Breast epithelium (tissue), 4 donors: ENCODE results near the gene FAM50A. TPM values are rescaled to one million over a fixed set of nuclear protein-coding genes. Genes with fewer than 3 reads are reported as not detected.

Experiments
- DNase-seq, 2 donors: peaks; one replicate each; pipeline ENCODE4 v3.0.0-alpha.2; 2019; ENCODE audit warnings: low spot score in 2 of 2
- H3K27ac ChIP-seq, 2 donors: fragments of 200-600 bp; sonication (generic) in 1 of 2; one replicate each; pipeline ENCODE4 v1.5.1; 2016 to 2019; ENCODE audit warnings: mild to moderate bottlenecking in 1 of 2
- H3K27me3 ChIP-seq, 2 donors: fragments of 200-600 bp; sonication (generic) in 1 of 2; one replicate each; pipeline versions ENCODE4 v1.5.1 to v1.6.0; 2017 to 2019; ENCODE audit warnings: control low read depth in 1 of 2, mild to moderate bottlenecking in 1 of 2
- H3K36me3 ChIP-seq: fragments of 200-600 bp; one replicate; pipeline ENCODE4 v1.5.1; 2019
- H3K4me1 ChIP-seq, 2 donors: fragments of 200-600 bp; sonication (generic); one replicate each; pipeline ENCODE4 v1.5.1; 2016 to 2019; ENCODE audit warnings: control low read depth in 1 of 2
- H3K4me3 ChIP-seq, 3 donors: fragments of 200-600 bp; sonication (generic); 1 replicate in 2 of 3; 2 replicates in 1 of 3; pipeline ENCODE4 v1.5.1; 2016 to 2019; ENCODE audit warnings: mild to moderate bottlenecking in 3 of 3, moderate library complexity in 2 of 3
- H3K9me3 ChIP-seq, 2 donors: fragments of 200-600 bp; sonication (generic) in 1 of 2; one replicate each; pipeline ENCODE4 v1.5.1; 2016 to 2019; ENCODE audit warnings: control low read depth in 1 of 2
- POLR2A ChIP-seq: fragments of 450-650 bp; IDR thresholded peaks from one replicate; pipeline ENCODE4 v1.6.1; 2016; ENCODE audit warnings: antibody characterized with exemption, mild to moderate bottlenecking, moderate library complexity
- POLR2AphosphoS5 ChIP-seq, 3 donors: sonication (generic); formaldehyde crosslinking; IDR thresholded peaks; one replicate each; pipeline ENCODE4 v1.6.1; 2017; ENCODE audit warnings: antibody characterized with exemption in 3 of 3
- intact Hi-C: fragments of 100-400 bp; cut with DNase I; formaldehyde crosslinking; loops from one replicate; pipeline ENCODE4 v1.15.1; 2023; ENCODE audit warnings: low total_unique reads
- total RNA-seq, 3 donors: library from RNA; depleted of rRNA; stranded (reverse); fragments of >200 nt; gene quantifications; one replicate each; pipeline ENCODE4 v1.1.0, GENCODE V29; 2016
- TF ChIP-seq, protein P1 (sequence below), 3 donors: fragments of 450-650 bp; IDR thresholded peaks; one replicate each; pipeline ENCODE4 v1.5.1; 2016 to 2017; ENCODE audit warnings: antibody characterized with exemption in 3 of 3, mild to moderate bottlenecking in 3 of 3, moderate library complexity in 3 of 3

Gene FAM50A
- total RNA-seq, 3 donors from 2014 or later: 30.7 to 94.4 (median 64.2) TPM

DNA sequence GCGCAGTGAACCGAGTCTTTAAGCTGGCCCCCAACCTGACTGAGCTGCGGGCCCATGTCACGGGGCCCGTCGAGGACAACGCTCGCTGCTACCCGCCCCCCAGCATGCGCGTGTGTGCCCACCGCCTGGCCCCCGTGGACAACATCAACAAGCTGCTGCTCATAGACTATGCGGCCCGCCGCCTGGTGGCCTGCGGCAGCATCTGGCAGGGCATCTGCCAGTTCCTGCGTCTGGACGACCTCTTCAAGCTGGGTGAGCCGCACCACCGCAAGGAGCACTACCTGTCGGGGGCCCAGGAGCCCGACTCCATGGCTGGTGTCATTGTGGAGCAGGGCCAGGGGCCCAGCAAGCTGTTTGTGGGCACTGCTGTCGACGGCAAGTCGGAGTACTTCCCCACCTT, 16.4 kb downstream of the FAM50A start:
- Histone ChIP-seq H3K4me1 (no peaks in the 10 kb centered on the region), H3K27ac (no peak overlapping the region), H3K9me3 (peaks cover 0 to 3% of the 10 kb centered on the region in 2 donors), H3K27me3 (peaks cover 0 to 13% of the 10 kb centered on the region in 2 donors), H3K36me3 (no peaks in the 10 kb centered on the region), H3K4me3 (no peak overlapping the region)
- intact Hi-C loops: no loop called here
- TF ChIP-seq POLR2A (no peak), POLR2AphosphoS5 (IDR thresholded peaks at IDR 0.05) (no peak)
- TF ChIP-seq, protein P1, sequence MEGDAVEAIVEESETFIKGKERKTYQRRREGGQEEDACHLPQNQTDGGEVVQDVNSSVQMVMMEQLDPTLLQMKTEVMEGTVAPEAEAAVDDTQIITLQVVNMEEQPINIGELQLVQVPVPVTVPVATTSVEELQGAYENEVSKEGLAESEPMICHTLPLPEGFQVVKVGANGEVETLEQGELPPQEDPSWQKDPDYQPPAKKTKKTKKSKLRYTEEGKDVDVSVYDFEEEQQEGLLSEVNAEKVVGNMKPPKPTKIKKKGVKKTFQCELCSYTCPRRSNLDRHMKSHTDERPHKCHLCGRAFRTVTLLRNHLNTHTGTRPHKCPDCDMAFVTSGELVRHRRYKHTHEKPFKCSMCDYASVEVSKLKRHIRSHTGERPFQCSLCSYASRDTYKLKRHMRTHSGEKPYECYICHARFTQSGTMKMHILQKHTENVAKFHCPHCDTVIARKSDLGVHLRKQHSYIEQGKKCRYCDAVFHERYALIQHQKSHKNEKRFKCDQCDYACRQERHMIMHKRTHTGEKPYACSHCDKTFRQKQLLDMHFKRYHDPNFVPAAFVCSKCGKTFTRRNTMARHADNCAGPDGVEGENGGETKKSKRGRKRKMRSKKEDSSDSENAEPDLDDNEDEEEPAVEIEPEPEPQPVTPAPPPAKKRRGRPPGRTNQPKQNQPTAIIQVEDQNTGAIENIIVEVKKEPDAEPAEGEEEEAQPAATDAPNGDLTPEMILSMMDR (IDR thresholded peaks at IDR 0.05): no peak
- DNase-seq: no peak

DNA sequence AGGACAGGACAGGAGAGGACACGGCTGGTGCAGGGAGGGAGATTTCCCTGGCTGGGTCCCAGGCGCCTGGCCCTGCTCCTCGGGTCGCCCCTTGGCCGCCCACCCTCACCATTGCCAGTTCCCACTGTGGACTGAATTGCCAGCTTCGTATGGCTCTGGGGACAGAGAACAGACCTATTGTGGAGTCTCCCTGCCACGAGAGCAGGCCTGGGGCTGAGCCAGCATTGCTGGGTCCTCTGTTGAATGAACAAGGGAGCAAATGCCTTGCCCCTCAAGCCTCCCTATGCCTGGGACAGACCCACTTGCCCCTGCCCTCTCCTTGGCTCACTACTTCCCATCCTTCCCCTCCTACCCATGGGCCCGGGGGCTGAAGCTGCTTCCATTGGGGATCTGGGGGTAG, 18.5 kb downstream of the FAM50A start:
- peaks cover 0 to 3% of the 10 kb centered on the region in 2 donors for H3K9me3 ChIP-seq
- no peaks in the 10 kb centered on the region for H3K36me3 ChIP-seq
- no peaks in the 10 kb centered on the region for H3K4me1 ChIP-seq
- intact Hi-C loops: no loop called here
- TF ChIP-seq, protein P1 (IDR thresholded peaks at IDR 0.05): no peak
- TF ChIP-seq POLR2AphosphoS5 (IDR thresholded peaks at IDR 0.05) (no peak), POLR2A (no peak)
- no peak overlapping the region for H3K27ac ChIP-seq
- peaks cover 0 to 29% of the 10 kb centered on the region in 2 donors for H3K27me3 ChIP-seq
- H3K4me3 ChIP-seq: no peak overlapping the region
- no peak for DNase-seq

DNA sequence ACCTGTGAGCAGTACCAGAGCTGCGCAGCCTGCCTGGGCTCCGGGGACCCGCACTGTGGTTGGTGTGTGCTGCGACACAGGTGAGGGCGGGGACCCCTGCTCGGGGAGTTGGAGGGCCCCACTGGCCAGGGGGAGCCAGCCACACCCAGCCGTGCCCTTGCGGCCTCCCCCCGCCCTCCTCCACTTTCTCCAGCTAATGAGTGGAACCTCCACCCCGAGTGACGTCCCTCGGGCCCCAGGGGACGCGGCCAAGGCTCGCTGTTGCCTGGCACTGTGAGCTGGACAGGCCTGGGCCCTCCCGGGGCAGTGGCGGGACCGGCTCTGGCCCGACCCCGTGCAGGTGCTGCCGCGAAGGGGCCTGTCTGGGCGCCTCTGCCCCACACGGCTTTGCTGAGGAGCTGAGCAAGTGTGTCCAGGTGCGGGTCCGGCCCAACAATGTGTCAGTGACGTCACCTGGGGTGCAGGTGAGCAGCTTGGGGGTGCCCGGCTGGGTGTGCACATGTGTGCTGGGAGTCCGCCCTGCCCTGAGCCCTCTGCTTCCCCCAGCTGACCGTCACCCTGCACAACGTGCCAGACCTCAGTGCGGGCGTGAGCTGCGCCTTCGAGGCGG, 19.8 kb downstream of the FAM50A start:
- no peak for DNase-seq
- TF ChIP-seq, protein P1 (IDR thresholded peaks at IDR 0.05): no peak
- TF ChIP-seq POLR2A (no peak), POLR2AphosphoS5 (IDR thresholded peaks at IDR 0.05) (no peak)
- H3K27me3 ChIP-seq: peaks cover 0 to 29% of the 10 kb centered on the region in 2 donors
- H3K9me3 ChIP-seq: peaks cover 0 to 3% of the 10 kb centered on the region in 2 donors
- no peak overlapping the region for H3K4me3 ChIP-seq
- intact Hi-C loops: no loop called here
- H3K27ac ChIP-seq: no peak overlapping the region
- no peaks in the 10 kb centered on the region for H3K4me1 ChIP-seq
- H3K36me3 ChIP-seq: no peaks in the 10 kb centered on the region

DNA sequence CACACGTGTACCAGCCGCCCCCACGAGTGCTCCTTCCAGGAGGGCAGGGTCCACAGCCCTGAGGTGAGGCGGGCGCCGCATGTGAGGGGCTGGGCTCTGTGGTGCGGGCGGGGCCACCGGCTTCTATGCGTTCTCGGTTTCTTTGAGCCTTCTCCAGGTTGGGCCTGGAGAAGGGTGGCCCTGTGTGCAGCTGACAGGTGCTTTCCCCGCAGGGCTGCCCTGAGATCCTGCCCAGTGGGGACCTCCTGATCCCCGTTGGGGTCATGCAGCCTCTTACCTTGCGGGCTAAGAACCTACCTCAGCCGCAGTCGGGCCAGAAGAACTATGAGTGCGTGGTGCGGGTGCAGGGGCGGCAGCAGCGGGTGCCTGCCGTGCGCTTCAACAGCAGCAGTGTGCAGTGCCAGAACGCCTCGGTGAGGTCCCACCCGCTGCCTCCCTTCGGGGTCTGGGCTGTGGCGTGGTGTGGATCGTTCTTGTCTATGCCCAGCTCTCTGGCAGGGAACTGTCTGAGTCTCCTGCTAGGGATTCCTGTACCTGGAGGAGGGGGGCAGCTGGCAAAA, 20.9 kb downstream of the FAM50A start:
- no peak overlapping the region for H3K27ac ChIP-seq

DNA sequence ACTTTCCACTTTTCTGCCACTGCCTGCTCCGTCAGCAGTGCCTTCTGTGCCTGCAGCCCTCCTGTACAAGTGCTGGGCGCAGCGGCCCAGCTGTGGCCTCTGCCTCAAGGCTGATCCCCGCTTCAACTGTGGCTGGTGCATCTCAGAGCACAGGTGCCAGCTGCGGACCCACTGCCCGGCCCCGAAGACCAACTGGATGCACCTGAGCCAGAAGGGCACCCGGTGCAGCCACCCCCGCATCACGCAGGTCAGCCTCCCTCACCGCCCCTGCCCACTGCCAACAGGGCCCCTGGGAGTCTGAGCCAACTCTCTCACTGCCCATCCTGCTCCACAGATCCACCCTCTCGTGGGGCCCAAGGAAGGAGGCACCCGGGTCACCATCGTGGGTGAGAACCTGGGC, 21.7 kb downstream of the FAM50A start:
- Histone ChIP-seq H3K27me3 (peaks cover 0 to 29% of the 10 kb centered on the region in 2 donors), H3K9me3 (peaks cover 0 to 3% of the 10 kb centered on the region in 2 donors), H3K27ac (no peak overlapping the region), H3K36me3 (no peaks in the 10 kb centered on the region), H3K4me3 (no peak overlapping the region), H3K4me1 (no peaks in the 10 kb centered on the region)
- no peak for DNase-seq
- TF ChIP-seq POLR2AphosphoS5 (IDR thresholded peaks at IDR 0.05): no peak
- no peak for TF ChIP-seq POLR2A
- TF ChIP-seq, protein P1 (IDR thresholded peaks at IDR 0.05): no peak
- intact Hi-C loops: no loop called here

More for the DNA sequence above, 20.9 kb downstream of the FAM50A start:
- H3K27me3 ChIP-seq: peaks cover 0 to 29% of the 10 kb centered on the region in 2 donors
- TF ChIP-seq POLR2AphosphoS5 (IDR thresholded peaks at IDR 0.05): no peak
- TF ChIP-seq, protein P1 (IDR thresholded peaks at IDR 0.05): no peak
- no peak for TF ChIP-seq POLR2A
- H3K4me1 ChIP-seq: no peaks in the 10 kb centered on the region
- H3K36me3 ChIP-seq: no peaks in the 10 kb centered on the region
- DNase-seq: no peak
- H3K9me3 ChIP-seq: peaks cover 0 to 3% of the 10 kb centered on the region in 2 donors
- intact Hi-C loops: no loop called here
- H3K4me3 ChIP-seq: no peak overlapping the region
